Measurements from ENCODE around the gene BCR.

The BCR gene

DNA sequence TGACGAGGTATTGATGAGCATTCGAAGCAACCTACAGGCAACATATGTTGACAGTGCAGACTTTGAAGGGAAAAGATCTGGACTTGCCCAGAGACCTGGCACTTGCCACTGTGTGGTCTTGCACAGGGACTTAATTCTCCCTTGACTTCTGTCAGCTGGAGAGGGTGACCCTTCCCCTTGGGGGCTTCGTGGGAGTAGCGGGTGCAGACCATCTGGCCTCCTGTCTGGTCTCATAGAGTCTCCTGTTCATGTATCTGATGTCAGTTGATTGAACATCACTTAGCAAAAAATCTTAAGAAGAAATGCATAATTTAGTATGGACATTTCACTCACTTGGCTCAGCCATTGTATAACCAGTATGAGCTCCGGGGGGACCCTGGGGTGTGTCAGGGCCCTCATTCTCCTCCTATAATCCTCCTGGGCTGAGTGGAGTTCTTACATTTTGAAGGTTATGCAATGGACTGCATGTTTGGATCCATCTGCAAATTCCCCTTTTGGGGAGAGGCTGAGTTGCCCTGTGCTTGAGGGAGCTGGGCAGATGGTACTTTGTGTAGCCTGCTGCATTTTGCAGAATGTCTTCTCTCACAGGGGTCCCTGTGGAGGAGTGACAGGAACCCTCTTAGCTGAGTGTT lies 13.0 kb downstream of the BCR start:
- no peak for DNase-seq (ENCODE audit: low read depth in 1 of 2, low spot score in 1 of 2)
- TF ChIP-seq GABPA (IDR thresholded peaks at IDR 0.05; ENCODE audit: low read depth) (no peak), CTCF (IDR thresholded peaks at IDR 0.05; ENCODE audit: insufficient read depth, low read length) (no peak), SPI1 (IDR thresholded peaks at IDR 0.05; ENCODE audit: borderline replicate concordance, low read depth) (no peak), REST (IDR thresholded peaks at IDR 0.05; ENCODE audit: insufficient replicate concordance, low read depth) (no peak), POLR2AphosphoS5 (IDR thresholded peaks at IDR 0.05; ENCODE audit: low read depth) (no peak)
- H3K27ac ChIP-seq (replicated peaks), result no peak overlapping the region
- H3K27me3 ChIP-seq (ENCODE audit: insufficient read depth, poor library complexity, severe bottlenecking), result no peaks in the 10 kb centered on the region
- no peak overlapping the region for H3K4me3 ChIP-seq (replicated peaks; ENCODE audit: insufficient read depth, low read length)

- Histone ChIP-seq H3K4me3 (replicated peaks; ENCODE audit: insufficient read depth, low read length) (no peak overlapping the region), H3K27ac (replicated peaks) (no peak overlapping the region), H3K27me3 (ENCODE audit: insufficient read depth, poor library complexity, severe bottlenecking) (no peaks in the 10 kb centered on the region)
- DNase-seq (ENCODE audit: low read depth in 1 of 2, low spot score in 1 of 2), result no peak
- TF ChIP-seq SPI1 (IDR thresholded peaks at IDR 0.05; ENCODE audit: borderline replicate concordance, low read depth), result no peak
- TF ChIP-seq POLR2AphosphoS5 (IDR thresholded peaks at IDR 0.05; ENCODE audit: low read depth), result no peak
- TF ChIP-seq REST (IDR thresholded peaks at IDR 0.05; ENCODE audit: insufficient replicate concordance, low read depth), result no peak
- no peak for TF ChIP-seq GABPA (IDR thresholded peaks at IDR 0.05; ENCODE audit: low read depth)
- TF ChIP-seq CTCF (IDR thresholded peaks at IDR 0.05; ENCODE audit: insufficient read depth, low read length), result no peak
These were observed 13.6 kb downstream of the BCR start for GRCh38 chr22:23193882-23194281.

- Histone ChIP-seq H3K27ac (replicated peaks) (no peak overlapping the region), H3K27me3 (ENCODE audit: insufficient read depth, poor library complexity, severe bottlenecking) (no peaks in the 10 kb centered on the region), H3K4me3 (replicated peaks; ENCODE audit: insufficient read depth, low read length) (no peak overlapping the region)
- TF ChIP-seq SPI1 (IDR thresholded peaks at IDR 0.05; ENCODE audit: borderline replicate concordance, low read depth) (no peak), POLR2AphosphoS5 (IDR thresholded peaks at IDR 0.05; ENCODE audit: low read depth) (no peak), CTCF (IDR thresholded peaks at IDR 0.05; ENCODE audit: insufficient read depth, low read length) (no peak), GABPA (IDR thresholded peaks at IDR 0.05; ENCODE audit: low read depth) (no peak), REST (IDR thresholded peaks at IDR 0.05; ENCODE audit: insufficient replicate concordance, low read depth) (no peak)
- DNase-seq (ENCODE audit: low read depth in 1 of 2, low spot score in 1 of 2), result no peak
These were observed 15.9 kb downstream of the BCR start for GRCh38 chr22:23196165-23196564.
